Stimulated activated naive CD4-positive, alpha-beta T cell treated with Interleukin-2 at 50 U/mL for 16 hours (primary cell): ENCODE data around the gene SHB.

Experiments used
- DNase-seq: peaks from one replicate; lab custom pipeline; 2025; lab: John Stamatoyannopoulos, UW

Gene SHB

DNA sequence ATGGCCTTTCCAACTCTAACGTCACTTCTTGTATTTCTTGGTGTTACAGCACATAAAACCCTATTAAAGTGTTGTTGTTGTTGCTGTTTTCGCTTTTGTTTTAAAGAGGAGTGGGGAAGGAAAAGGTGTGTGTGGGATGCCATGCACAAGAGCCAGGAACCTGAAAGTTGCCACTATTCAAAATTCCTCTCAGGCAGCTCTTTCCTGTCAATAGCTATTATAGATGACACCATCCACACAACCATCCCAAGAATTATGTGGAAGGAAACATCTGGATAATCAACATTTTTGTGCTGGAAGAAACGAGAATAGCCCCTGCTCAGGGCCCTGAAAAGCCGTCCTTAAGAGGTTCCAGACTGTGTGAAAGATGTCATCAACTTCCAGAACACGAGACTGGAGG is 79.3 kb downstream of the SHB start:
- DNase-seq, result no peak

DNA sequence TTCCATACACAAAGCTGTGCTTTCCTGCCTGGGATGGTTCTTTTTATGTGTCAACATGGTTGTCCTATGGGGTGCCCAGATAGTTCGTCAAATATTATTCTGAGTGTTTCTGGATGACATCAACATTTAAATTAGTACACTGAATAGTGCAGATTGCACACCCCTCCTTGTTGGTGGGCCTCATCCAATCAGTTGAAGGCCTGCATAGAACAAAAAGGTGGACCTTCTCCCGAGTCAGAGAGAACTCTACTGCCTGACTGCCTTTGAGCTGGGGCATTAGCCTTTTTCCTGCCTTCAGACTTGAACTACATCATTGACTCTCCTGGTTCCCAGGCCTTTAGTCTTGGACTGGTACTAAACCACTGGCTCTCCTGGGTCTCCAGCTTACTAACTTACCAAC is 80.4 kb downstream of the SHB start:
- no peak for DNase-seq

DNA sequence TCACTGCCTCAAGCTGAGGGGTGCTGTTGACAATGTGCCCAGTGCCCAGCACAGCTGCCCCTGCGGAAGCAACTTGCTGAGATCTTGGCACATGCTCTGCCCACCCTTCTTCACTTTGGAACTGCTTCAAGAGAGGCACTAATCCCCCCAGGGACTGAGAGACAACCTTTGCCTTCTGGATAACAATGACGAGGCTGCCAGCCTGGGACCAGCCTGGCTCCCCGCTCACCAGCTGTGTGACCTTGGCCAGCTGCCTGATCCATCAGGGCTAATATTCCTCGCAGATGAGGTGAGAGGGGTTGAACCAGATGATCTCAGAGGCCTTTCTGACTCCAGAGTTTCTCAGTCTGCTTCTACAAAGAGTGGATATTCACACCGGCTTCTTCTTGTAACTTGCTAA is 81.0 kb downstream of the SHB start:
- DNase-seq, result no peak

DNA sequence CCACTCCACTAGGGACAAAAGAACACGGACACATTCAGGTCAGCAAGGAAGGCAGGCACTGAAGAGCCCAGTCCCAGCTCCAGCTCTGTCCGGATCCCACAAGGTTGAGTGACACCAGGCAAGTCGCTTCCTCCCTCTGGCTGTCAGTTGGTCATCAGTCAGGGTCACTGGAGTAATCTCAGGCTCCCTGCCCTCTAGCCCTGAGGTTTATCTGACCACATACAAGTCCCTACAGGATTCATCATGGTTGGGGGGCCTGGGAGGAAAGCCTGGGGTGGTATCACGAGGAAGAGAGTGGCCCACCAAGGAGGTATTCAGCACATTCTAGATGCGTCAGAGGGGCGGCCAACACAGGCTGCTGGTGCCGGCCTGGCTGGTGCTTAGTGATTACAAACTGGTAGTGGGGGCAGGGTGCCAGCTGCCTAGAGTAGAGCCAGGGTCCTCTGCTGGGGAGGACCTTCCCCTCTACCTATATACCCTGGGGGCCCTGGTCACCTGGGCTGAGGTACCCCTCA is 81.5 kb downstream of the SHB start:
- DNase-seq, result no peak

DNA sequence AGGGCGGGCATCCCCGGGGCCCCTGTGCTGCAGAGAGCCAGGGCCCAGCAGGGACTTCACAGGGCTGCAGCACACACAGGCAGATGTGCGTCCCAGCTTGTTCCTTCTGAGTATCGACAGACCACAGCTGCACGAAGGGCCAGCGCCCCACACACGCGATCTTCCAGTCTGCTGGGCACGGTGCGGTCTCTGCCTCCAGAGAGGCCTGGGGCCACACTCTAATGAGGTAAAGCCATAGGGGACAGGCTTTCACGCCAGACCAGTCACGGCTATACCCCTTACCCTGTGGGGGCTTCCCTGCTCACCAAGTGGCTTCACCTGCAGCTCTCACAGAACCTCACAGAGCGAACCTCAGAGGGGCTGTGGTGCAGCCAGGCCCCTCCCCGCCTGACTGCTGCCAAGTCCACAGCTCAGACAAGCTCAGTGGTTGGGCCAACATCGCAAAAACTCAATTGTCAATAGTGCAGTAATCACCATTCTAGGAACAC is 82.2 kb downstream of the SHB start:
- no peak for DNase-seq

DNA sequence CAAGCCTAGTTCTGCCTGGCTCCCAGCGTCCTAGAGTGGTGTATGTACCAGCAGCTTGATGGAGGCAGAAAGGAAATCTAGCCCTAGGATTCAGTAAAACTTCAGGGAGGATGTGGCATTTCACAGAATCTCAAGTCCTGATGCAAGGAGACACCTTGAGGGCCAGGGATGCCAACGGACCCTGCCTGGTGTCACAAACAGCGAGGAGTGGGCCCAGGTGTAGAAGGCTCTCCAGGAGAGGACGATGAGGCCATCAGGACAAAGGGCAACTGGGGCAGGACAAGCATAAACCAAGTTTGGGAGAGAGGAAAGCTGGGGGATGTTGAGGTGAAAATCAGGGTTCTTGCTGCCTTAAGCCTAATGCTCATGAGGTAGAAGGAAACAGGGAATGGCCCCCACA is 83.0 kb downstream of the SHB start:
- DNase-seq, result no peak

DNA sequence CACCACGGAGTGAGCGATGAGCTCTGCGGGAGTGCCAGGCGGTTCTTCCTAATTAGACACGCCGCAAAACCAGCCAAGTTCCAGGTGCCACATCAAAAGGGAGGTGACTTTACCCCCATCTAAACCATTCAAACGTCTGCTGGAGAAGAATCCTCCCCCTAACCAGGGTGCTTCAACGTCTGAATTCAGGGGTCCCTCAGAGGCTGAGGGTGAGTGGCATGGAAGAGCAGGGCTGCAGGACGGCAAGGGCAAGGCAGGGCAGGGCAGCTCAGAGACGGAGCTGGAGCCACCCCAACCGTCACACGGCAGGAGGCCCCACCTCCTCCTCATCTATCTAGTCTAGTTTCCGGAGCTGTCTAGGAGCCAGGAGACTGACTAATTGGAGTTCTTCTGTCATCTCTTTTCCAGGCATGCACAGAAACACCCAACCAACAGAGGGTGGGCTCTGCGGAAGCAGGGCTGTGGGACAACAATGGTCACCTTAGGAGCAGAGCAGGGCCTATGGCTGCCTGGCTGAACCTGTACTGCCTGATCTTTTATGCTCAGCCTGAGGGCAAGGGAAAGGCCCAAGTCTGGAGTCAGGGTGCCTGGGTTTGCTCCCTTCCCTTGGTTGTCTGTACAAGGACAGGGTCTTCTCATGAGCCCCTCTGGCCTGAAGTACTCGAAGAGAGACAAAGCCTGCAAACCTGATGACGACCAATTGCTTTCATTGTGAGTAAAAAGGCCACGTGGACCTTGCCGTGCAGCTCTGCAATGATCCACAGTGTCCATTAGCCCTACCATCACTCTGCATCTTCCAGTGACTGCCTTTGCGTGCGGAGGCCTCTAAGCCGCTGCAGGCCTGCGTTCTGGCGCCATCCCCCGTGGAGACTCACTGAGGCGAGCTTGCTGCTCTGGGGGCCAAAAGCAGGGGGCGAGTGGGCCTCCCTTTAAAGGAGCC is 84.1 kb downstream of the SHB start:
- DNase-seq, result no peak

DNA sequence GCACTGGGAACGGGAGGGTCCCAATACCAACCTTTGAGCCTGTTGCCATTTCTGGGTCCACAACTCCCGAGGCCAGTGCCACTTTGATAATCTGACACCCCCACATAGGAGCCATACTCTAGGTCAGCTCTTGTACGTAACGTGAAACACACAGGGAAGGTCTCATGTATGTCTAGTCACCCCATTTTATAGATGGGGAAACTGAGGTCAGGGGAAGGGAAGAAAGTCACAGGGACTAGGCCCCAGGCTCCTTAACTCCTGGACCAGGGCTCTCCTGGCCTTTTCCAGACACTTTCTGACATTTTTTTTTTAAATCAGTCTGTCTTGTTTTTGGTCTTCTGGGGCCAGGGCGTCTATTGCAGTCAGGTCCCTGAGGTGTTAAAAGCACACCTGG is 84.8 kb downstream of the SHB start:
- no peak for DNase-seq

DNA sequence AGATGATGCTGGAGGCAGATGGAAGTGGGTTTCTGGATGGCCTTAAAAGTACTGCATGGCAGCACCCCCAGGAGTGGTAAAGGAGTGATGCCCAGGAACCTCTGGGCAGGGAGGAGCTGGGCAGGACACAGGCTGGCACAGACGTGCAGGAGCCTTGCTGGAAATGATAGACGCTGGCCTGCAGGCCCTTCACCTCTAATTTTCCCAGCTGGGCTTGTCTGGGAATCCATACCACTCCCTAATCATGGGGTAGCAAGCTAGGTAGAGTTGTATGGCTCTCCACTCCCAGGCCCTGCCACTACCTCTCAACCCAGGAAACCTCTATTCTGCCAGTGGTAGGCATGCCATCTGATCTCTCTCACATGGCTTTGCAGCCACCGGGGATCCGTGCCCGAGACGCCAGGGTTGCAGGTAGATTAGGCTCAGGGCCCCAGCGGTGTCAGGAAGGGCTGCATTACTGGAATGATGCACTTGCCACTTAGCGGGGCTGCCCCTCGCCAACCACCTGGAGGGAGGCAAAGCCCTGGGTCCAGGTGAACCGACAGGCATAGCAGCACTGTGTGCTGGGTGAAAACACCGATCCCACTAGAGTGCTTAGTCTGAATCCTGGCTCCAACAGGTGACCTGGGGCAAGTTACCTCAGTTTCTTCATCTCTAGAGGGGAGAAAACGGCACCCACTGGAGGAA is 85.5 kb downstream of the SHB start:
- no peak for DNase-seq

DNA sequence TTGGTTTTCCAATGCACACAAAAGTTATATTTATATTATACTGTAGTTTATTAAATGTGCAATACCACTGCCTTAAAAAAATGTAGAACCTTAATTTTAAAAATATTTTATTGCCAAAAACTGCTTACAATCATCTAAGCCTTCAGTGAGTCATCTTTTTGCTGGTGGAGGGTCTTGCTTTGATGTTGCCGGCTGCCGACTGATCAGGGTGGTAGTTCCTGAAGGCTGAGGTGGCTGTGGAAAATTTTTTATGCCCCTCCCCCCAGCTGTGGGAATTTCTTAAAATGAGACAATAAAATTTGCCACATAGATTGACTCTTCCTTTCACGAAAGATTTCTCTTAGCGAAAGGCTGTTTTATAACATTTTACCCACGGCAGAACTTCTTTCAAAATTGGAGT is 89.2 kb downstream of the SHB start:
- no peak for DNase-seq

DNA sequence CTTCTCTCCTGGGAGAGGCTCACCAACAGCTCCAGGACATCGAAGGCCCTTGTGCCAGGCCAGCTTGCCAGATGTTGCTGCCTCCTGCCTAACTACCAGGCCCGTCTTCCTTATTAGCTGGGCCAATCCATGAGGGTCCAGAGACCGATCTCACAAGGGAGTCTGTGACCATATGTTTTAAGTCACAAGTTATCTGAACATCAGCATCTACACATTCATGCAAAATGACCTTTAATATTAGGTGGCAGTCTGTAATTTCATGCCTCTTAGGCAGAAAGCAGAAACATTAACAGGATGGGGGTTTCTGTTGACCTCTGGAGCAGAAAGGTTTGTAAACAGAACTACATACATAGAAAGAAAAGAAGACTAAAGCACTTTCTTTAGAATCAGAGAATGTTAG is 90.0 kb downstream of the SHB start:
- no peak for DNase-seq

DNA sequence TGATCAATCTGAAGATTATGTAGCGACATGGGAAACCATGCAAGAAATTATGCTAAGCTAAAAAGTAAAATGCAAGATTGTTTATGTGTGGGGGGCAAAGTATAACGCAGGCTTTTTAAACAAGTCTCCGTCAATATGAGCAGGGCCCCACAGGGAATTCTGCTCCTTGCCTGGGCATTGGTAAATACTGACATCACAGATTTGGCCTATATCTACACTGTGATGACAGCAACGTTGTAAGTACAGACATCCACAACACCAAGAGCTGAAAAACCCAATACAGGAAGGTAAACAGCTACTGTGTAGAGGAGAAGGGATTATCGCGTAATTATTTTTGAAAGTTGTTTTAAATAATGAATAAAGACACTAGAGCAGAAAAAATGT is 90.6 kb downstream of the SHB start:
- DNase-seq, result no peak

DNA sequence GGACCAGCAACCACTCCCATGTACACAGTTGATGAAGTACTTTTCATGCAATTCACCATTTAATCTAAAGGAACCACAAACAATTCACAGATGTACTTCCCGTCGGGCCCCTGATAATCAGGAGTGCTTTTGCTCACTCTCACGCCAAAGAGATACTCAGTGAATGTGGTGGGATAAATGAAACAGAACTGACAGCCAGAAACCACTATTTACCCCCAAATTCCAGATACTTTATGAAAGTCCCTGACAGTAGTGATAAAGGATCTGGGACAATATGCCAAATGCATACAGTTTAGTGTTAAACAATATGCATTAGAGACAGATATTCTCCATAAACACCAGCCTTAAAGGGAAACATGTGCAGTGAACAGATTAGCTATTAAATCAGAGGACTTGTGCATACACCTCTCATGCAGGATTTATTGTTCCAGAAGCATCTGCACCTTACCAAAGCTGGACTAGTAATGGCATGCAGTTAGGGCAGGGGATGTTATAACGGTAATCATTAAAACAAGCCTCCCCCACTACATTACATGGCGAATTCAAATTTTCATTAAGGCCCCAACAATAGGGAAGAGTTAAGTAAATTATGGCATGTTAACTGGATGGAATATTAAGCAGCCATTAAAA is 91.1 kb downstream of the SHB start:
- DNase-seq, result no peak

DNA sequence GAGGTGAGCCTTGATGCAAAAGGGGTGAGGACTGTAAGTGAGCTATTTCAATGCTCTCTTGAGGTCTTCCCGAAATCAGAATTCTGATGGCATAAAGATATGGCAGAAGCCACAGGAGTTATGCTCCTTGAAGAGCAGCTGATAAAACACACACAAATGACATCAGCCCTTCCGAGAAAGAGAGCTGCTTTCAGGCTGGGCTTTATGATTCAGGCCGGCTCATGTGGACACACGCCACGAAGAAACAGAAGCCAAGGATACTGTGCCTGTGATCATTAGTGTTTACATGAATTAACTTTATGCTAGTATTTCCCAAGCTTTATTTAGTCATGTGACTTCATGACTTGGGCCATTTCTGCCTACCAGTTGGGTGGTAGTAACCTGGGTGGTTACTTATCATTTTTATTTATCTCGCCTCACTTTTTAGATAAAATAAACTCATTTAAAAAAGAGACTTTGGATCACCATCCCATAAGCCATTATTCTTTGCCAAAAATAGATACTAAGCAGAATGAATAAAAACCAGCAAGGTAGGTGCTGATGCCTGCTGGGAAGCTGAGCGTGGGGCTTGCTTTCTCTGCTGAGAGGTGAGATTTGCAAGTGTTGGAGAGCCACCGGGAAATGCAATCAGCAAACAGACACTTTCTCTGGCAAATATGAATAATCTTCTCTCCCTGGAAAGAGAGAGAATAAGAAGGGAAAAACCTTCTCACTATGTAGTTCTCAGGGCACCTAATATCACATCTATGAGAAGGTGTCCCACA is 92.1 kb downstream of the SHB start:
- no peak for DNase-seq

DNA sequence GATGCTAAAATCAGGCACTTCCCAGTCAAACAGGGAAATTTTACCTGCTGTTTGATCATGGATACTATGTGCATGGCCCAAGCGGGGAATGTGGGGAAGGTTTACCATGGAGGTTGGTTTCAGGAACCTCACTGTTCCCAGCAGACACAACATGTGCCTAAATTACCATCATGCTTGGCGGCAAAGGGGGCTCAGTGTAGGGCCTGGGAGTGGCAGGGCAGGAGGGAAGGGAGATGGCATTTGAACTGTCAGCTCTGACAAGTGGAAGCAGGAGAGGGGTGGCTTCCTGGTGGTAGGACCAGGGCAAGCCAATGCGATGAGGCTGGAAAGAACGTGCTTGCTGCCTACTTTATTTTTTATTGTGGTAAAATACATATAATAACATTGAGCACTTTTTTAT is 93.4 kb downstream of the SHB start:
- no peak for DNase-seq

DNA sequence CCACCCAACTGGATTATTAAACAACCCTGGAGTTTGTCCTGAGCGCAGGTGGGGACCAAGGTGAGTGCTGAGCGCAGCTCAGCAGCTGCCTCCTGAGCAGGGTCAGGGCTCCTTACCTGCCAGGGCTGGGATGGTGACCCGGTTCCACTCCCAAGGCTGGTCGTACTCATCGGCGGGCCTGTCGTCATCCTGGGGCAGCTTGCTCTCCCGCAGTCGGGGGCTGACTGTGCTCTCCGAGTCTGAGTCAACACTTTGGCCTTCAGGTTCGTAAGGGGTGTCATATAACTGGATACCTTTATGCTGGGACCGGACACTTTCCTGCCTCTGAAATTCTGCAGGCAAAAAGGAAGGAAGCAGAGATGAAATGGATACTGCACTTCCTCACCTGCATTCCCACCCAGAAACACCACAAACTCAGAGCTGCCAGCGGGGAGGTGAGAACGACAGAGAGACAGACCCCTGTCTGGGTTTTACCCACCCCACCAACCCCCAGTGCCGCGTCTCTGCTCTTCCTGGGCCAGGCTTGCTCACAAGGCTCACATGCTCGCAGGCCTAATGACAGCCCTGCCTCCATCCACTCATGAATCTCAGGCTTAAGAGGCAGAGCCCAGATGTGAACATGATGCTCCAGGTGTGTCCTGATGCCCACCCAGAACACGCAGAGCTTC is 94.4 kb downstream of the SHB start:
- no peak for DNase-seq

DNA sequence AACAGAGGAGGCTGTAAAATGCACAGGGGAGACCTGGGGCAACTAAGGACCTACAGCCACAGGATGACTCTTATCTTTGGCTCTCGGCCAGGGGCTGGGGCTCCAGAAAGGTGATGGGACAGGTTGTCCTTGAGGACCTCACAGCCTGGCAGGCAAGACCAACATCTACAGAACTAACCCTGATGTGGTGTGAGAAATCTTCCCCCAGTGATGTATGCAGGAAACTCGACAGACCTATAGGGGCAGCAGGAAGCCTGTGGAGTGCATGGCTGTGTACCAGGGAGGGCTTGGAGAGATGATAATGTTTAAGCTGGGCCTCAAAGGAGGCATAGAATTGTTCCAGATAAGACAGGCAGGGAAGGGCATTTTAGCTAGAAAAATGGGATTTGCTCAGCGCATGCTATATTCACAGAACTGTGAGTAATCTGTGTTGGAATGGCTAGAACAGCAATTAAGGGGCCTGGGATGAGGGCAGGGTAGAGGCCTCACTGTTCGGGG is 96.6 kb downstream of the SHB start:
- no peak for DNase-seq

DNA sequence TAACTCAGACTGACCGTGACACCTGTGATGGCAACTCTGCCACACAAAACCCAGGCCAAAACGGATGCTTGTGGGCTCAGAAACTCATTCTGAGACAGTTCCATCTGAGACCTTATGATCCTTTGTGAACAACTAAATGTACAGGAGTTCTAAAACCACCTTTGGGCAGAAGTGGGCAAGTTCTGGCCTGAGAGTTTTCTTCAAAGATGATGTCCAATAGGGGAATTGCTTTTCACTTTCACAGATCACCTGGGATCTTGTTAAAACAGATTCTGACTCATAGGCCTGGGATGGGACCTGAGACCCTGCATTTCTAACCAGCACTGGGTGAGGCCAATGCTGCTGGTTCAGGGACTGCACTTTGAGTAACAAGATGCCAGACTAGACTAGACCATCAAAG is 97.3 kb downstream of the SHB start:
- DNase-seq, result no peak

DNA sequence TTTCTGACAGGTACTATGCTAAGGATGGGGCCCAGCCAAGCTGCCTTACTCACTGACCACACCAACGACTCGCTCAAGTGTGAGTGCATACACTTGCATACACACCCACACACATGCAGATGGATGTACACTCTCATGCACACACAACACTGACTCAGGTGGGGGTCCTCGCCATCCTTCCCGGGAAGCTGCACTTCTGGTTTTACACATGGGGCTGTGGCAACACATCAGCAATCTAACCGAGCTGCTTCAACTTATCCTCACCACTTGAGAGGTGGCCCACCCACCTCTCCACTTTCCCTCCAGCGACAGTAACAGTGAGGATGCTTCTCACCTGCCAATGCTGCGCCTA is 97.9 kb downstream of the SHB start:
- no peak for DNase-seq

DNA sequence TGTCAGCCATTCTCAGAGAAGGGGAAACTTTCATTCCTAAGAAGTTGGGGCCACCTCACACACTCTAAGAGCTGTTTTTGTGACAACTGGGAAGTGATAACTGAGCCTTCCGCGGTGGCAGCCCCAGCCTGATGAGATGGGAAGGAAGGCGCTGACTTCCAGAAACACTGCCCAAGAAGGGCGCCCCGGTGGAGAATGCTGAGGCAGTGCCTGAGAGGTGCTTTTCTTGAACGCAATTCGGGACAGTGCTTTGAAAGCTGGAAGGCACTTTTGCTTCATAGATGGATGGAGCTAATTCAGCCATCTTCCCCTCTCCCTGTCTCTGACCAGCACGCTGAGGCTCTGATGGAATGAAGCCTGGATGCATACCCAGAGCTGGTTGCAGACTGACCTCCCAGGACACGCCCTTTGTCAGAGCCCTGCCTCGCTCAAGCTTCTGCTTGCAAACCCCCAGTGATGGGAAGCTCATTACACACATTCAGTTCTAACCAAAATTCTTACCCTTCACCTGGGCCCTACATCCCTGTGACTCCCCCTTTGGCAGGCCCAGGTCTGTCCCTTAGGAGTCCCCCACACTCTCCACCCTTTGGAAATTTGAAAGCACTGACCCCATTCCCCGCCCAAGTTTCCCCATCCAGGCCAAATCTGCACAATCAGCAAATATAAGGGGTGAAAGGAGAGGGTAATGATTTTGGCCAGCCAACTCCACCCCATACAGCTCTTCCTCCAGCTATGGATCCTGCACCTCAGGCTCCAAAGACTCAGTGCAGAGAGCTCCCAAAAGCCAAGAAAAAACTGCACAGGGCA is 98.5 kb downstream of the SHB start:
- DNase-seq, result no peak
